GM23338 (cell line): ENCODE results near the gene CENPK. TPM values are rescaled to one million over a fixed set of nuclear protein-coding genes. Genes with fewer than 3 reads are reported as not detected.

ENCODE experiments used
- ETS1 ChIP-seq: IDR thresholded peaks from 2 replicates; pipeline ENCODE4 v1.6.1; 2016; ENCODE audit warnings: antibody characterized with exemption
- JUNB ChIP-seq: IDR thresholded peaks from one replicate; pipeline ENCODE4 v1.6.1; 2016; ENCODE audit warnings: antibody characterized with exemption; ENCODE audit not compliant: unreplicated experiment
- NANOG ChIP-seq: IDR thresholded peaks from 2 replicates; pipeline ENCODE4 v1.6.1; 2016; ENCODE audit warnings: antibody characterized with exemption, borderline replicate concordance
- STAT1 ChIP-seq: IDR thresholded peaks from one replicate; pipeline ENCODE4 v1.6.1; 2016; ENCODE audit warnings: antibody characterized with exemption; ENCODE audit not compliant: unreplicated experiment
- ZNF114 ChIP-seq: fragments of 250-450 bp; sonication (Bioruptor Pico); IDR thresholded peaks from 2 replicates; pipeline ENCODE4 v1.5.0; 2020; ENCODE audit warnings: mild to moderate bottlenecking, moderate library complexity
- ZNF331 ChIP-seq: fragments of 250-450 bp; sonication (Bioruptor Pico); IDR thresholded peaks from 2 replicates; pipeline ENCODE4 v1.5.0; 2020; ENCODE audit warnings: low read depth, mild to moderate bottlenecking, moderate library complexity
- polyA plus RNA-seq: library from polyadenylated mRNA; unstranded; fragments of >200 nt; fragmentation: Nextera tagmentation; extraction: Ambion mirVana; gene quantifications from 2 replicates; pipeline ENCODE4 v1.2.1, GENCODE V29; 2016
- total RNA-seq: library from RNA; depleted of rRNA; stranded (reverse); fragments of >200 nt; shearing (Covaris generic); gene quantifications from 2 replicates; pipeline ENCODE4 v1.2.3, GENCODE V29; 2014
- TF ChIP-seq, protein P1 (sequence below): fragments of 250-450 bp; sonication (Bioruptor Pico); IDR thresholded peaks from 2 replicates; pipeline ENCODE4 v1.5.0; 2020; ENCODE audit warnings: mild to moderate bottlenecking, moderate library complexity
- TF ChIP-seq, protein P2 (sequence below): IDR thresholded peaks from one replicate; pipeline ENCODE4 v1.6.1; 2018; ENCODE audit warnings: antibody characterized with exemption; ENCODE audit not compliant: unreplicated experiment

The CENPK gene
- total and polyA plus RNA-seq, 2 experiments from 2014 or later: 50.2 to 137 TPM

DNA sequence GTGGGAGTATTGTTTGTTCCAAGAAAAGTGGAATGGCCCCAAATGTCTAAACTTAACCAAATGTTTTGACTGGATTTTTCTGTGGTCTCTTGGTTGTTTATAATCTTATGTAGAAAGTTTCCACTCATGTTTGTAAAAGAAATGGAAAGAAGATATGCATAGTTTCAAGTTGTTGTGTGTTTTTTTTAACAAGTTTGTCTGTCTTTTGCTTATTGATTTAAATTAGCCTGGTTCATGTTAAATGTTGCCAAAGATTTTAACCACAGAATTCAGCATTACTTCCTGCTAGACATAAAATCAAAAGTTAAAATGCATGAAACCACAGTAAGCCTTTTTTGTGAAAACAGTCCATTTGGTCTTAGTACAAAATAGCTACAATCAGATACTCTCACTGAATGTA, 14.2 kb upstream of the CENPK start (continued):
- TF ChIP-seq, protein P1, sequence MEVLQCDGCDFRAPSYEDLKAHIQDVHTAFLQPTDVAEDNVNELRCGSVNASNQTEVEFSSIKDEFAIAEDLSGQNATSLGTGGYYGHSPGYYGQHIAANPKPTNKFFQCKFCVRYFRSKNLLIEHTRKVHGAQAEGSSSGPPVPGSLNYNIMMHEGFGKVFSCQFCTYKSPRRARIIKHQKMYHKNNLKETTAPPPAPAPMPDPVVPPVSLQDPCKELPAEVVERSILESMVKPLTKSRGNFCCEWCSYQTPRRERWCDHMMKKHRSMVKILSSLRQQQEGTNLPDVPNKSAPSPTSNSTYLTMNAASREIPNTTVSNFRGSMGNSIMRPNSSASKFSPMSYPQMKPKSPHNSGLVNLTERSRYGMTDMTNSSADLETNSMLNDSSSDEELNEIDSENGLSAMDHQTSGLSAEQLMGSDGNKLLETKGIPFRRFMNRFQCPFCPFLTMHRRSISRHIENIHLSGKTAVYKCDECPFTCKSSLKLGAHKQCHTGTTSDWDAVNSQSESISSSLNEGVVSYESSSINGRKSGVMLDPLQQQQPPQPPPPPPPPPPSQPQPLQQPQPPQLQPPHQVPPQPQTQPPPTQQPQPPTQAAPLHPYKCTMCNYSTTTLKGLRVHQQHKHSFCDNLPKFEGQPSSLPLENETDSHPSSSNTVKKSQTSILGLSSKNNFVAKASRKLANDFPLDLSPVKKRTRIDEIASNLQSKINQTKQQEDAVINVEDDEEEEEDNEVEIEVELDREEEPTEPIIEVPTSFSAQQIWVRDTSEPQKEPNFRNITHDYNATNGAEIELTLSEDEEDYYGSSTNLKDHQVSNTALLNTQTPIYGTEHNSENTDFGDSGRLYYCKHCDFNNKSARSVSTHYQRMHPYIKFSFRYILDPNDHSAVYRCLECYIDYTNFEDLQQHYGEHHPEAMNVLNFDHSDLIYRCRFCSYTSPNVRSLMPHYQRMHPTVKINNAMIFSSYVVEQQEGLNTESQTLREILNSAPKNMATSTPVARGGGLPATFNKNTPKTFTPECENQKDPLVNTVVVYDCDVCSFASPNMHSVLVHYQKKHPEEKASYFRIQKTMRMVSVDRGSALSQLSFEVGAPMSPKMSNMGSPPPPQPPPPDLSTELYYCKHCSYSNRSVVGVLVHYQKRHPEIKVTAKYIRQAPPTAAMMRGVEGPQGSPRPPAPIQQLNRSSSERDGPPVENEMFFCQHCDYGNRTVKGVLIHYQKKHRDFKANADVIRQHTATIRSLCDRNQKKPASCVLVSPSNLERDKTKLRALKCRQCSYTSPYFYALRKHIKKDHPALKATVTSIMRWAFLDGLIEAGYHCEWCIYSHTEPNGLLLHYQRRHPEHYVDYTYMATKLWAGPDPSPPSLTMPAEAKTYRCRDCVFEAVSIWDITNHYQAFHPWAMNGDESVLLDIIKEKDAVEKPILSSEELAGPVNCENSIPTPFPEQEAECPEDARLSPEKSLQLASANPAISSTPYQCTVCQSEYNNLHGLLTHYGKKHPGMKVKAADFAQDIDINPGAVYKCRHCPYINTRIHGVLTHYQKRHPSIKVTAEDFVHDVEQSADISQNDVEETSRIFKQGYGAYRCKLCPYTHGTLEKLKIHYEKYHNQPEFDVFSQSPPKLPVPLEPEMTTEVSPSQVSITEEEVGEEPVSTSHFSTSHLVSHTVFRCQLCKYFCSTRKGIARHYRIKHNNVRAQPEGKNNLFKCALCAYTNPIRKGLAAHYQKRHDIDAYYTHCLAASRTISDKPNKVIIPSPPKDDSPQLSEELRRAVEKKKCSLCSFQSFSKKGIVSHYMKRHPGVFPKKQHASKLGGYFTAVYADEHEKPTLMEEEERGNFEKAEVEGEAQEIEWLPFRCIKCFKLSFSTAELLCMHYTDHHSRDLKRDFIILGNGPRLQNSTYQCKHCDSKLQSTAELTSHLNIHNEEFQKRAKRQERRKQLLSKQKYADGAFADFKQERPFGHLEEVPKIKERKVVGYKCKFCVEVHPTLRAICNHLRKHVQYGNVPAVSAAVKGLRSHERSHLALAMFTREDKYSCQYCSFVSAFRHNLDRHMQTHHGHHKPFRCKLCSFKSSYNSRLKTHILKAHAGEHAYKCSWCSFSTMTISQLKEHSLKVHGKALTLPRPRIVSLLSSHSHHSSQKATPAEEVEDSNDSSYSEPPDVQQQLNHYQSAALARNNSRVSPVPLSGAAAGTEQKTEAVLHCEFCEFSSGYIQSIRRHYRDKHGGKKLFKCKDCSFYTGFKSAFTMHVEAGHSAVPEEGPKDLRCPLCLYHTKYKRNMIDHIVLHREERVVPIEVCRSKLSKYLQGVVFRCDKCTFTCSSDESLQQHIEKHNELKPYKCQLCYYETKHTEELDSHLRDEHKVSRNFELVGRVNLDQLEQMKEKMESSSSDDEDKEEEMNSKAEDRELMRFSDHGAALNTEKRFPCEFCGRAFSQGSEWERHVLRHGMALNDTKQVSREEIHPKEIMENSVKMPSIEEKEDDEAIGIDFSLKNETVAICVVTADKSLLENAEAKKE: no peak
- TF ChIP-seq JUNB (no peak), NANOG (no peak), ZNF331 (CRISPR knock-in tag) (no peak), STAT1 (no peak), ZNF114 (no peak), ETS1 (no peak)
- TF ChIP-seq, protein P2, sequence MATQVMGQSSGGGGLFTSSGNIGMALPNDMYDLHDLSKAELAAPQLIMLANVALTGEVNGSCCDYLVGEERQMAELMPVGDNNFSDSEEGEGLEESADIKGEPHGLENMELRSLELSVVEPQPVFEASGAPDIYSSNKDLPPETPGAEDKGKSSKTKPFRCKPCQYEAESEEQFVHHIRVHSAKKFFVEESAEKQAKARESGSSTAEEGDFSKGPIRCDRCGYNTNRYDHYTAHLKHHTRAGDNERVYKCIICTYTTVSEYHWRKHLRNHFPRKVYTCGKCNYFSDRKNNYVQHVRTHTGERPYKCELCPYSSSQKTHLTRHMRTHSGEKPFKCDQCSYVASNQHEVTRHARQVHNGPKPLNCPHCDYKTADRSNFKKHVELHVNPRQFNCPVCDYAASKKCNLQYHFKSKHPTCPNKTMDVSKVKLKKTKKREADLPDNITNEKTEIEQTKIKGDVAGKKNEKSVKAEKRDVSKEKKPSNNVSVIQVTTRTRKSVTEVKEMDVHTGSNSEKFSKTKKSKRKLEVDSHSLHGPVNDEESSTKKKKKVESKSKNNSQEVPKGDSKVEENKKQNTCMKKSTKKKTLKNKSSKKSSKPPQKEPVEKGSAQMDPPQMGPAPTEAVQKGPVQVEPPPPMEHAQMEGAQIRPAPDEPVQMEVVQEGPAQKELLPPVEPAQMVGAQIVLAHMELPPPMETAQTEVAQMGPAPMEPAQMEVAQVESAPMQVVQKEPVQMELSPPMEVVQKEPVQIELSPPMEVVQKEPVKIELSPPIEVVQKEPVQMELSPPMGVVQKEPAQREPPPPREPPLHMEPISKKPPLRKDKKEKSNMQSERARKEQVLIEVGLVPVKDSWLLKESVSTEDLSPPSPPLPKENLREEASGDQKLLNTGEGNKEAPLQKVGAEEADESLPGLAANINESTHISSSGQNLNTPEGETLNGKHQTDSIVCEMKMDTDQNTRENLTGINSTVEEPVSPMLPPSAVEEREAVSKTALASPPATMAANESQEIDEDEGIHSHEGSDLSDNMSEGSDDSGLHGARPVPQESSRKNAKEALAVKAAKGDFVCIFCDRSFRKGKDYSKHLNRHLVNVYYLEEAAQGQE: no peak
